Sigmoid colon (tissue), 7 donors: ENCODE measurements around the gene KRT73. TPM values are rescaled to one million over a fixed set of nuclear protein-coding genes. Genes with fewer than 3 reads are reported as not detected.

Source experiments
- DNase-seq: peaks from one replicate; pipeline ENCODE4 v3.0.0-alpha.2; 2019
- H3K27ac ChIP-seq, 4 donors: fragments of 200-600 bp; sonication (generic); one replicate each; pipeline ENCODE4 v1.5.1; 2016 to 2019; ENCODE audit warnings: mild to moderate bottlenecking in 1 of 4
- H3K27me3 ChIP-seq, 3 donors: fragments of 200-600 bp; sonication (generic); one replicate each; pipeline ENCODE4 v1.5.1; 2019; ENCODE audit warnings: mild to moderate bottlenecking in 1 of 3
- H3K36me3 ChIP-seq, 4 donors: fragments of 200-600 bp; sonication (generic); one replicate each; pipeline ENCODE4 v1.5.1; 2016 to 2019
- H3K4me1 ChIP-seq, 4 donors: fragments of 200-600 bp; sonication (generic); one replicate each; pipeline ENCODE4 v1.5.1; 2017 to 2019
- H3K4me3 ChIP-seq, 4 donors: fragments of 200-600 bp; sonication (generic); one replicate each; pipeline ENCODE4 v1.5.1; 2017 to 2019; ENCODE audit warnings: mild to moderate bottlenecking in 2 of 4, moderate library complexity in 1 of 4
- H3K9me3 ChIP-seq, 4 donors: fragments of 200-600 bp in 3 of 4; sonication (generic) in 3 of 4; one replicate each; pipeline versions ENCODE4 v1.5.1 to v1.6.1; 2013 to 2019
- CTCF ChIP-seq, 4 experiments: fragments of 450-650 bp in 3 of 4; fragments of 200-600 bp in 1 of 4; IDR thresholded peaks; one replicate each; pipeline ENCODE4 v1.5.1; 2016 to 2019; ENCODE audit warnings: antibody characterized with exemption in 4 of 4, mild to moderate bottlenecking in 3 of 4, moderate library complexity in 2 of 4
- EP300 ChIP-seq, 4 donors: sonication (generic); formaldehyde crosslinking; IDR thresholded peaks; one replicate each; pipeline ENCODE4 v1.6.1; 2017; ENCODE audit warnings: antibody characterized with exemption in 4 of 4
- POLR2A ChIP-seq, 2 donors: fragments of 450-650 bp; IDR thresholded peaks; one replicate each; pipeline ENCODE4 v1.6.1; 2016; ENCODE audit warnings: antibody characterized with exemption in 2 of 2, mild to moderate bottlenecking in 2 of 2, moderate library complexity in 2 of 2
- POLR2AphosphoS5 ChIP-seq, 4 donors: sonication (generic); formaldehyde crosslinking; IDR thresholded peaks; one replicate each; pipeline ENCODE4 v1.6.1; 2017; ENCODE audit warnings: antibody characterized with exemption in 4 of 4
- WGBS, 2 donors: extraction: QIAGEN DNeasy Blood & Tissue Kit; methylation state at CpG; one replicate each; pipeline ENCODE4 v1.1.7; 2013; 5-methylcytosine and 5-hydroxymethylcytosine counted together
- intact Hi-C: fragments of 100-400 bp; cut with DNase I; formaldehyde crosslinking; loops from one replicate; pipeline ENCODE4 v1.15.1; 2023
- polyA plus RNA-seq, 3 donors: library from polyadenylated mRNA; stranded (reverse); fragments of 200-250 nt; gene quantifications; one replicate each; pipeline ENCODE4 v1.2.3, GENCODE V29; 2013
- total RNA-seq, 4 donors: library from RNA; depleted of rRNA; stranded (reverse); fragments of >200 nt; gene quantifications; one replicate each; pipeline ENCODE4 v1.1.0, GENCODE V29; 2016
- donor health status: healthy with polysubstance abuse.
- donor health status: Bipolar disorder and iron deficiency.
- donor health status: healthy.

The KRT73 gene
- total and polyA plus RNA-seq, 7 donors: 0.73 TPM; not detected in 6

DNA sequence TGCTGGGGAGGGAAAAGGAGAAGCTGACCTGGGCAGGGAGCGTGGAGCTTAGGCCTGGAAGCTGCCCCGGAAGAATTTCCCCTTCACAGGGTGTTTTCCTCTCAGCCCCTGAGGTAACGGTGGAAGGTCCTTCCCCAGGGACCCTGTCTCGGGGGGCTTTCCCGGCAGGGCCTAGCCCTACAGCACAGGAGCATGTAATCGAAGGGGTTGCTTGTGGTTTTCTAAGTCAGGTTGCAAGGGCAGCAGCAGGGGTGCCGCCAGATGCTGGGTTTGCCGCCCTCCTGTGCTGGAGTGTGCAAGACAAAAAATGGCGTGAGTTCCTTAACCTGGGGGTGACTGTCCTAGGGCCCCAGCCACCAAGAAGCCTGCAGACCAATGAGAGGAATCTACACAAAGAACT is 43.1 kb downstream of the KRT73 start:
- Histone ChIP-seq H3K27me3 (no peaks in the 10 kb centered on the region), H3K4me1 (no peaks in the 10 kb centered on the region), H3K4me3 (no peak overlapping the region), H3K36me3 (no peaks in the 10 kb centered on the region), H3K27ac (no peak overlapping the region), H3K9me3 (no peaks in the 10 kb centered on the region)
- TF ChIP-seq POLR2A (IDR thresholded peaks at IDR 0.05) (no peak), EP300 (IDR thresholded peaks at IDR 0.05) (no peak), POLR2AphosphoS5 (IDR thresholded peaks at IDR 0.05) (no peak), CTCF (IDR thresholded peaks at IDR 0.05) (no peak)
- WGBS, 2 donors: 86 to 93% methylated on average over 9 of the region's 9 CpGs
- intact Hi-C loops: loop anchor here (10.0 kb wide), 1 partner anchor 400 kb away; no protein-coding TSS in a partner anchor
- peak; percentile 24 for DNase-seq

- peak; percentile 19 for DNase-seq
- no peaks in the 10 kb centered on the region for H3K9me3 ChIP-seq
- intact Hi-C loops: loop anchor here (10.0 kb wide), 1 partner anchor 401 kb away; no protein-coding TSS in a partner anchor
- no peaks in the 10 kb centered on the region for H3K4me1 ChIP-seq
- no peak within 1 kb of the TSS for H3K4me3 ChIP-seq
- no peak within 1 kb of the TSS for H3K27ac ChIP-seq
- H3K27me3 ChIP-seq: no peaks in the 10 kb centered on the region
- WGBS, 2 donors: 82 to 95% methylated on average over 3 of the region's 3 CpGs
- TF ChIP-seq EP300 (IDR thresholded peaks at IDR 0.05) (no peak), POLR2A (IDR thresholded peaks at IDR 0.05) (no peak), POLR2AphosphoS5 (IDR thresholded peaks at IDR 0.05) (no peak), CTCF (IDR thresholded peaks at IDR 0.05) (no peak)
- H3K36me3 ChIP-seq: no peaks in the 10 kb centered on the region
Measured at GRCh38 chr12:52573743-52574142, 44.6 kb downstream of the KRT73 start, which contains the start of gene KRT74. Gene KRT74 (minus strand): TSS chr12:52573843. CDS start chr12:52573777, 66 bp downstream.

DNA sequence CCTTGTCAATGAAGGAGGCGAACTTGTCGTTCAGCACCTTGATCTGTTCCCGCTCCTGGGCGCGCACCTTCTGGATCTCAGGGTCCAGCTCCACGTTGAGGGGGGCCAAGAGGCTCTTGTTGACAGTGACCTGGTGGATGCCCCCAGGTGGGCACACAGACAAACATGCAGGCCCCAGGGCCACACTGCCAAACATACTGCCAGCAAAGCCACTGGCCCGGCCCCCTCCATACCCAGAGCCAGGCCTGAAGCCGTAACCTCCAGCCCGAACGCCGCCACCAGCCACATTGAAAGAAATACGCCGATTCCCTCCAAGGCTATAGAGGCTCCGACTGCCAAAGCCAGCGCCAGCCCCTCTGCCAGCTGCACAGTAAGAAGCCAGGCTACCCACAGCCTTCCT is 45.1 kb downstream of the KRT73 start:
- intact Hi-C loops: loop anchor here (10.0 kb wide), 1 partner anchor 401 kb away; no protein-coding TSS in a partner anchor
- TF ChIP-seq POLR2A (IDR thresholded peaks at IDR 0.05): no peak
- TF ChIP-seq POLR2AphosphoS5 (IDR thresholded peaks at IDR 0.05): no peak
- TF ChIP-seq CTCF (IDR thresholded peaks at IDR 0.05): no peak
- no peak for TF ChIP-seq EP300 (IDR thresholded peaks at IDR 0.05)
- H3K27ac ChIP-seq: no peak overlapping the region
- H3K4me1 ChIP-seq: no peaks in the 10 kb centered on the region
- H3K27me3 ChIP-seq: no peaks in the 10 kb centered on the region
- no peak overlapping the region for H3K4me3 ChIP-seq
- H3K9me3 ChIP-seq: no peaks in the 10 kb centered on the region
- H3K36me3 ChIP-seq: no peaks in the 10 kb centered on the region
- 90 to 93% methylated on average over 15 of the region's 15 CpGs for WGBS, 2 donors
- peak; percentile 38 for DNase-seq

DNA sequence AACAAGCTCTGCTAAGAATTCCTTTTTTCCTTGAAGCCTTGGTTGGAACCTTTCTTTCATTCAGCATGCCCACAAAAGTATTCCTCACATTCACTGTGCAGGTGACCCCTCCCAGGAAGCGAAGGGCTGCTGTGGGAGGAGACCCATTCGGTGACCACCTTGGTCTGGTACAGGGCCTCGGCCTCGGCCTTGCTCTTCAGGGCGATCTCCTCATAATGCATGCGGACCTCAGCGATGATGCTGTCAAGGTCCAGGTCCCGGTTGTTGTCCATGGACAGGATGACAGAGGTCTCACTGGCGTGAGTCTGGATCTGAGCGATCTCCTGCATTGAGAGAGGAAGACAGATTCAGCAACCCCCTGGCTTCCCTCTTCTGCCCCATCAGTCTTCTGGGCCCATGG is 47.8 kb downstream of the KRT73 start:
- intact Hi-C loops: loop anchor here (10.0 kb wide), 1 partner anchor 404 kb away; no protein-coding TSS in a partner anchor

More for the DNA sequence above, 47.8 kb downstream of the KRT73 start:
- Histone ChIP-seq H3K4me1 (no peaks in the 10 kb centered on the region), H3K4me3 (no peak overlapping the region), H3K9me3 (no peaks in the 10 kb centered on the region), H3K27ac (no peak overlapping the region), H3K27me3 (no peaks in the 10 kb centered on the region), H3K36me3 (no peaks in the 10 kb centered on the region)
- TF ChIP-seq POLR2AphosphoS5 (IDR thresholded peaks at IDR 0.05) (no peak), CTCF (IDR thresholded peaks at IDR 0.05) (no peak), POLR2A (IDR thresholded peaks at IDR 0.05) (no peak), EP300 (IDR thresholded peaks at IDR 0.05) (no peak)
- 93% methylated on average over 10 of the region's 10 CpGs for WGBS, 2 donors
- DNase-seq: no peak
